GM19452 (cell line): ENCODE measurements around the gene DDX49.
"Not testable (repeated sequence)": the region's sequence is repeated elsewhere in the genome, so short reads cannot be mapped to it uniquely, and the experiment has no call there.

Source experiments
- ATAC-seq: cut with Tn5 transposase; IDR thresholded peaks from one replicate; pipeline ENCODE4 v1.9.1; 2021; ENCODE audit not compliant: unreplicated experiment

Gene DDX49

DNA sequence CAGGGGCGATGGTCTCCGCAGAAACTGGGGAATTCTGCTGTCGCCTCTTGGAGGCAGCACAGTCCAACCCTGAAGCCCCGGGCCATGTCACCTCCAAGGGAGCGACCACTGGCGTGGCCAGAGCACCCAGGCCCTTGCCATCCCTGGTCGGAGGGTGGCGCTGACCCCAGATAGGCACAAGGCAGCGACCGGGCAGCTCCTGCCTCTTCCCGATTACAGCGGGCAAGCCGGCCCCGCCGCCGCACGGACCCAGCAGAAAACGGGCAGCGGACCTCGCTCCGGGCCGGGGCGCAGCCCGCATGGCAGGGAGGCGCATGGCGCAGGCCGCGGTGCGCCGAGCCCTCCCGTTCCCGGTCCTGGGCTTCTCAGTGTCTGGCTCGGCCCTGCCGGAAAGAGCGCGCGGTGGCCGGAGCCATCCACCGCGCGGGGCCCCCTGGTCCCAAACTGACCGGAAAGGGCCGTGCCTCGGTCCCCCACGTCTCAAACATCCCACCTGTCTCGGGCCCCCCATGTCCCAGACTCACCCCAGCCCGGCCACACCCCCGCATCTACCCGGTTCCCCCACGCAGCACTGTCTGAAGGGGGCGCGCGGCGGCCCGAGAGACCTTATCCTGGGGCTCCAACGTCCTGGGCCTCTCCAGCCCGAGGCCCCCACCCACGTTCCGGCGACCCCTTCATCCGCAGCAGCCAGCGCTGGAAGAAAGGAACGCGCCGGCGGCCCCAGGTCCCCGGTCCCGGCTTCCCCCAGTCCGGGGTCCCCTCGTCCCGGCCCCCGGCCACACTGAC lies 24.3 kb upstream of the DDX49 start:
- no peak for ATAC-seq

DNA sequence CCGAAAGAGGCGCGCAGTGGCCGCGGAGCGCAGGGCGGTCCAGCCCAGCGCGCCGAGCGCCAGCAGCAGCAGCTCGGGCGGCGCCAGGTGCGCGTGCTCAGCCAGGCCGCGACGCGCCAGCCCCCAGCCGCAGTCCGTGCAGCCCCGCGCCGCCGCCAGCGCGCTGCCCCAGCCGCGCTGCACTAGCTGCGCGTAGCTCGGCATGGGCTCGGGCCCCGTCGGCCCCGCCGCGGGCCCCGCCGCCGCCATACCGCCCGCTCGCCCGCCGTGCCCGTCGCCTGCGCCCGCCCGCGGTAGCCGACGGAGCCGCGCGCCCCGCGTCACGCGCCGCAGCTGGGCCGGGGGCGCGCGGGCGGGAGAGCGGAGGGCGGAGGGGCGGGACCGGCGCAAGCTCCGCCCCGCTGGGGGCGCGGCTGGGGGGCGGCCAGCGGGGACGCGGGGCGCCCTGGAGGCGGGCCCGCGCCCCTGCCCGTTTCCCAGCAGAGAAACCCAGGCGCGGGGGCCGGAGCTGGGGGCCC lies 23.6 kb upstream of the DDX49 start, which contains the start of gene CERS1:
Gene CERS1, minus strand, starts transcription at position 335 of the 518 bp plus-strand sequence. Its CDS starts 86 bp downstream, at position 249.
- no peak for ATAC-seq

DNA sequence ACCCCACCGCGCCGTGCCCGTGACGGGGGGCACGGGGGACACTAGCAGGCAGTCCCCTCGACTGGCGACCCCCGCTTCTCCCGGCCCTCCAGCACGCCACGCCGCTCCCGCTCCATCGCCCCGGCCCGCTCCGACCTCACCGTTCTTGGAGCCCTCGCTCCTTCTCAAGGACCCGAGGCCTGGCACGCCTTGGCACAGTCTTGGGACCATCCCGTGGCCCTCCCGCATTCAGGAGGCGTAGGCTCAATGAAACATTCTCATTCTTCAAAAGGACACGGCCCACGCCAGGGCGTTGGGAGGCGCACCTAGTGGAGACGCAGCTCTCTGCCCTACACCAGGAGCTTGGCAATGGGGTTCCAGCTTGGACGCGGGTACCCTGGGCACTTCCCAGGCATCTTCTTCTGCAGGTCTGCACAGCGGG lies 23.1 kb upstream of the DDX49 start:
- no peak for ATAC-seq

GRCh38 chr19:18897094-18898029 lies 22.2 kb upstream of the DDX49 start:
- ATAC-seq: no peak

DNA sequence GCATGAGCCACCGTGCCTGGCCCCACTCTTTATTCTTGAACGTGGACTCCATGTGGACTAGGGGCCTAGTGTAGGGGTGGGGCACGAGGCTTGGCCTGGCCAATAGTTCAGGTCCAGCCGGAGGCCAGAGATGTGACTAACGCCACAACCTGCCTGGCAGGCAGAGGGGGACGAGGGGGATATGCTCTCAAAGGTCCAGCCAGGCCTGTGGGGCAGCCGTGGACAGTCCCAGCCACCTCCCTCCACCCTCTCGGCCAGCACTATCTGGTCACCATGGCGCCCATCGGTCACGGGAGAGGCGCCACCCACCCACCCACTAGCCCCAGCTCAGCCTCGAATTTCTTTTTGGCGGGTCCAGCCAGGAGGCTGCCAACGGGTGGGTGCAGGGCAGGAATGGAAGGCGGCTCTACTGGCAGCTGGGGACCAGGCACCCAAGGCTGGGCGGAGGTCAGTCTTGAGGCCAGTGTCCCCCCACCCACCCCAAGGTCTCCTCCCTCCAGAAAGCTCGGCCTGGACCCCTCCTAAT lies 21.4 kb upstream of the DDX49 start:
- ATAC-seq: no peak

GRCh38 chr19:18898607-18899408 lies 20.7 kb upstream of the DDX49 start:
- ATAC-seq: no peak

DNA sequence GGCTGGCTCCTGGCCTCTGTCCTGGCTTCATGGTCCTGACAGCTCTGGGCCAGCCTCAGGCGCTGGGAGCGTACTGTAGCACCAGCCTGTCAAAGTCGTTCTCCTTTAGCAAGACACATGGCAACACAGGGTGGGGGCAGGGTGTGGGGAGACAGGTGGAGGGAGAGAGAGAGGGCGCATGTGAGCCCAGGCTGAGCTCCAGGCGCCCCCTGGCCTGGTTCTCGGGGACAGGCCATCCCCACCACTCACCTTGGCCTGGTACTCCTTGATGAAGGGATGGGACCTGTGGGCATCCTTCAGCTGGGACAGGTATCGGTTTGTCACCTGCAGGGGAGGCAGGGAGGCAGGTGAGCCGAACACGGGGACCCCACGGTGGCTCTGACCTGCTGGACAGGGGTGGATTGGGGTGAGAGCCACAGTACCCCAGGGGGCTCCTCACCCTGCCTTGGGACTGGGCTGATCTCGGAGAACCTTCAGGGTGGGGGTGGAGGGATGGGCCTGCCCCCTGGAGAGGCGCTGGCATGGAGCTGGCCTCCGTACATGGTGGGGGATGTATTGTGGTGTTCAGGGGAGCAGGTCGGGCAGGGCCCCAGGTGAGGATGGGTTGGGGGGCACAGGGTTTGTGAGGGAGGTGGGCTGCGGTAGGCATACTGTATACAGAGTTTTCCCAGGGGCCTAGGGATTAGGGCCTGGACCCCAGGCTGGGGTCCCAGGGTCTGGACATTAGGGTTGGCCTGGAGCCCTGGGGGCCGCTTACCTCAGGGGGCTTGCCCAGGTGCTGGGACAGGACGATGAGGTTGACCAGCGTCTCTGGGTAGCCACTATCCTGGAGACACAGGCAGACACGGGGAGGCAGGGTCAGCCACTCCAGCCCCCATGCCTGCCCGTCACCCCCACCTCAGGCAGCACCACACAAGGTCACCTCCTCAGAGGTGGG lies 19.6 kb upstream of the DDX49 start:
- ATAC-seq: no peak

DNA sequence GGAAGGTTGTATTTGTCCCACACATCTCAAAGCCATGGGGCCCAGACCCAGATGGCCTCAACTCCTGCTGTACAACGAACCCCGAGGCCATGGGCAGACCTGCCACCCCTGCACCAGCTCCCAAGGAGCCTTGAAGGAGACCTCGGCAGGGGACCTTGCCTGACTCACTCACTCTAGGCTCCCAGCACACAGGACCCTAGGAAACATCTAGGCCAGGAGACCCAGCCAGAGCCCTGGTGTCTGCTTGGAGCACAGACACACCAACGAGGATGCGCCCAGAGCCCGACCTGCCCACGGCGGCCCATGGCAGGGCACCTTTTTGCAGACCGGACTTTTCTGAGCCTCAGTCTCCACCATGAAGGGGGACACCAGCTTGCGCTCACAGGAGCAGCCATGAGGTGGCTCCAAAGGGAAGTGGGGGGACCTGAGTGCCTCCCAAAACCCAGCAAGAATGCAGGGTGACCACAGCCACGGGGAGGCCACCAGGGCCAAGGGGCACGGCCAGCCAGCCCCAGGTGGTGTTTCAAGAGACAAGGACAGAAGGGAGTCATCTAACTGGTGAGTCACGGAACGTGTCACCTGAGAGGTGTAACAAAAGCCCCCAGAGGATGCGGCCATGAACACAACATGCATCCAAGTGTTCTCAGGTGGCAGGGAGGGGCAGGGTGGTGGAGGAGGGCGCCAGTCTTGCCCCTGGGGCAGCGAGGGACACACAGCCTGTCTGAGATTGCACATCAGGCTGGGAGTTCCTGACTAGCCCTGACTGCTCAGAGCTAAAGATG lies 18.6 kb upstream of the DDX49 start:
- ATAC-seq: no peak

GRCh38 chr19:18901491-18901890 lies 18.0 kb upstream of the DDX49 start:
- no peak for ATAC-seq

DNA sequence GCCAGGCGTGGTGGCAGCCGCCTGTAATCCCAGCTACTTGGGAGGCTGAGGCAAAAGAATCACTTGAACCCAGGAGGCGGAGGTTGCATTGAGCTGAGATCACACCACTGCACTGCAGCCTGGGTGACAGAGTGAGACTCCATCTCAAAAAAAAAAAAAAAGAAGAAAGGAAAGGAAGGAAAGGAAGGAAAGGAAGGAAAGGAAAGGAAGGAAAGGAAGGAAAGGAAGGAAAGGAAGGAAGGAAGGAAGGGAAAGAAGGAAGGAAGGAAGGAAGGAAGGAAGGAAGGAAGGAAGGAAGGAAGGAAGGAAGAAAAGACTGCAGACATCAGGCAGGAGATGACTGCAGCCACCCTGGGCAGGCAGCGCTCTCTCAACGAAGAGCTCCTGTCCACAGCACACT lies 17.0 kb upstream of the DDX49 start:
- not testable (repeated sequence) for ATAC-seq

DNA sequence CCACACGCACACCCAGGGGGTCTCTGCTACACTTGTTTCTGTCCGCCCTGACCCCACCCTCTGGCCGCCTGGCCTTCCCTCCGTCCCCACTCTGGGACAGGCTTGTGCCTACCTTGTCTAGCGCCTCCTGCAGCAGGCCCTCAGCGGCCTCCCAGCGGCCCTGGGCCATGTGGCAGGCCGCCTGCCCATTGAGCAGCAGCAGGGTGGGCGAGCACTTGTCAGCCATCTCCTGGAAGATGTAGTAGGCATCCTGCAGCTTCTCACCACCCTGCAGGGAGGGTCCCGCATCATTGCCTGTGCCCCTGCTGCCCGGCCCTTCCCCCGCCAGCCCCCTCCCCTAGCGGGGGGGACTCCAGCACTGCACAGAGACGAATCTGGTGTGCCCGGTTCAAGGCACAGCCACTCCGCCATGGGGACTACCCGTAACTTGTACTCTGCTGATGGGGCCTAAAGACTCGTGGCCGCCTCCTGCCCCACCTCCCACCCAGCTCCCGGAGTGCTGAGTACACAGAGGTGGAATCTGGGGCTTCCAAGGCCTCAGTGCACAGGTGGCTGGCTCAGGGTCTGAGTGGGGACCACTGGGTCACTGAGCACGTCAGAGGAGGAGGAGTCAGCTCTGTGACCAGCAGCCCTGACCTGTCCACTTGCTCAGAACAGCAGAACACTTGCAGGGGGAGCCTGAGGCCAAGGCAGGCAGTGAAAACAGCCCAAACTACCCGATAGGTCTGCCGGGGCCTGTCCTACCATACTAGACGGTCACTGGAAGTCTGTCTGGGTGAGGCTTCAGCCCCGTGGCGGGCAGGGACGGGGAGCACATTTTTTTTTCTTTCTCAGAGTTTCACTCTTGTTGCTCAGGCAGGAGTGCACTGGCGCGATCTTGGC lies 16.1 kb upstream of the DDX49 start:
- ATAC-seq: no peak

DNA sequence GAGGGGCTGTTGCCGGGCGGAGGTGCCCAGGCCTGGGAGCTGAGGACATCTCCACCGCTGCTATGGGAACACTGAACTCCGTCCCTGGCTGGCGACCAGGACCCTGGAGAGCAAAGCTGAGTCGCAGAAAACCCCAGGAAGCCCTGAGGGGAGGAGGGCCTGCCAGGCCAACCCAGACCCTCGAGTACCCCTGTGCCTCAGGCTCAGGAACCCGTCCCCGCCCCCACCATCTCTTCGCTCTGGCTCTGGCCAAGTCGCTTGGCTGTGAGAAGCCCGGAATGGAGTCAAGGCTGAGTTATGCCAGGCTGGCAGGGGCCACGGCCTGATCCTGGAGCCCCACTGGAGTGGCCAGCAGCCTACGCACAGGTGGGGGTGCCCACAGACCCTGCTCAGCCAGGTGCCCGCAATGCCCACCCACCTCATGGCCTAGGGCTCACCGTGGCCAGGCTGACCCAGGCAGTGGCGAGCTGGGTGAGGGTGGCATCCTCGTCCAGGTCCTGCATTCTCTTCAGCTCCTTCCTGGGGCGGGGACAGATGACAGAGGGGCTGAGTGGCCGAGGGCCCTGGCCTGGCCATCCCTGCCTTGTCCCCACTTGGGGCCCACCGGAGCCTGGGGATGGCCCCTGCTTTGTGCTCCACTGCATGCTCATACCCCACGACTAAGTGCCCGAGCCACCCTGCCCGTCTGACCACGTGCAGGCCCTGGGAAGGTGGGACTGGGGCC lies 15.0 kb upstream of the DDX49 start:
- ATAC-seq: no peak

GRCh38 chr19:18905058-18905456 lies 14.5 kb upstream of the DDX49 start:
- ATAC-seq: no peak

- ATAC-seq: no peak
Measured at GRCh38 chr19:18905513-18906236, 13.8 kb upstream of the DDX49 start.

DNA sequence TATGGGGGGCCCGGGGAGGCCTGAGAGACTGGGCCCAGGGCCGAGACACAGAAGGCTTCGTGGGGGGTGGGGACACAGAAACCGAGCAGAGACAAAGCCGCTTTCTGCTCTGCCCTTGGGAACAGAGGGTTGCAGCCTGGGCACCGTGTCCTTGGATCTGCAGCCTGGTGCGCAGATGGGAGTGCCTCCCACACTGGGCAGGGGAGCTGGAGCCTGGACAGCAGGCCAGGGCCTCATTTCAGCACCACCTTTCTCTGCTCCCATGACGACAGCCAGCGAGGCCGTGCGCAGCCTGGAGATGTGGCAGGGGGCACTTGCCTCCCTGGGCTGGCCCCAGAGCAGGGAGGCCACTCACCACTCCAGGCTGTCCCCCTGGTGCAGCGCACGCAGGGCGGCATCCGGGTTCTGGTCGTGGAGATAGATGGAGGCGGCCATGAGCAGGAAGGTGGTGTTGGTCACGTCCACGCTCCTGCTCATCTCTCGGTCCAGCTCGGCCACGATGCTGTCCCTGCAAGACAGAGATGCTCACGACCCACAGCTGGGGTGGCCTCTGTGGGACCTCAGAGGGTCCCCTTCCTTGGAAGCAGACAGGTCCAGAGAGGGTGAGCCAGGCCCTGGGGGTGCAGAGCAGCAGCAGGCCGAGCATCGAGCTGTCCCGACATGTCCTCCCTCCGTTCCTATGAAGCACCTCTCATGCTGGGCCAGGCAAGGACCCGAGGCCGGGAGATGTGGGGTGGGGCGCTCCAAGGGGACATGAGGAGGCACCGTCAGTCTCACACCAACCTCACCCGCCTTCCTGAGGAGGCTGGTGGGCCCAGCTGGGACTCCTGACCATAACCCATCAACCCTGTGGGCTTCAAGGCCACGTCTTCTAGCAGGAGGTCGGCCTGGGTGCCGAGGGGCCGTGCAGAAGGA lies 12.7 kb upstream of the DDX49 start:
- no peak for ATAC-seq
